CD4-positive, alpha-beta T cell treated with Interleukin-2 at 100 ng/mL for 4 hours (primary cell): ENCODE data around the gene CD74.
"Not testable (repeated sequence)": the region's sequence is repeated elsewhere in the genome, so short reads cannot be mapped to it uniquely, and the experiment has no call there.

Experiments used
- DNase-seq: peaks from one replicate; pipeline ENCODE4 v3.0.0-alpha.2; 2020; ENCODE audit warnings: low spot score

Gene CD74

DNA sequence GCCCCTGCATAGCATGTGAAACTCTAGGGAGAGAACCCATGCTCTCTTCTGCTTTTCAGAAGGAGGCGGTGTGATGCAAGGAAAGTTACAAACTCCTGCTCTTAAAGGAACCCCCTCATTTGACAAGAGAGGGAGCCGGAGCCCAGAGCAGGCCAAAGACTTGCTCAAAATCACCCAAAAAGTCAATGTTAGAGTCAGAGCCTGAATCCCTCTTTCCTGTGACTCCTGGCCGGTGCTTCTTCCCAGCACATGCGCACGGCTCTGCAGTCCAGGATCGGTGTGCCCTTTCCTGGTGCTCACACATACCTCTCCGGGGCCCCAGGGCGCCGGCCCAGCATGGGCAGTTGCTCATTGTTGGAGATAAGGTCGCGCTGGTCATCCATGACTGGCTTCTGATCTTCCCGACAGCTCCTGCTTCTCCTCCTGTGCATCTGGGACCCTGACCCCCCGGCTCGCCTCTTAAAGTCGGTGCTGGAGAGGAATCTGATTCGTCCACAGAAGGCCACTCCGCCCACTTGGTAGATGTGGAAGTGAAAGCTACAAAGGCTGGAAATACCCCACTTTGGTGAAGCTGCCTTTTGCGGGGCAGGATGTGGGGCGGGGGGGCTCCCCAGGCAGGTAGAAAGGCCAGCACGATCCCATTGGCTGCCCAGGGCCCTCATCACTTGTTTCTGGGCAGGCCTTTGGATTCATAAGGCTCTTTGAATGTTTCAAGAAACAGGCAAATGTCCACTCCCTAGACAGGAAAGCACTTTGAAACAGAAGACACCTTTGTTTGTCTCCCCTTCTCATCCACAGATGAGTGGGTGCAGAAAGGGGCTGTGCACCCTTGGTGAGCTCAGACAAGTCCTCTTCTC, at the start of gene CD74:
Gene CD74 (minus strand): TSS at position 592 of the 857 bp plus-strand sequence. CDS start 161 bp downstream, at position 431.
- DNase-seq = peak; percentile 95

DNA sequence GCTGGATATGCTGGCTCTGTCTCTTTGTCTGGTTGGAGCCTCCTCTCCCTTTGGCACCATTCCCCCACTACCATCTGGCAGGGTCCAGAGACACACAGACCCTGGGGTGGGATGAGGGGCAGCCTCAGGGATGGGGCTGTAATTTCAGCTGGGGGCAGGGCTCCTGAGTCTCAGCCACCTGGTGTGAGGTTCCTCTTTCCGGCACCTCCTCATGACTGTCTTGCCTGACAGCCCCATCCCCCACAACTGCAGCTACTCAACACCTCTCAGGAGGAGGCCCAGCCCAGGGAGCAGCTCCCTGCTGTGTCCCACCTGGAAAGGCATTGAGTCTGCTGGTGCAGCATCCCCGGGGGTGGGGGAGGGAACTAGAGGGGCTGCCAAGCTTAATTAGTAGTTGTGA, 48.5 kb upstream of the CD74 start:
- DNase-seq = no peak

- DNase-seq = no peak
Observed at GRCh38 chr5:150460781-150461180, 48.1 kb upstream of the CD74 start.

- peak; percentile 88 for DNase-seq
Observed at GRCh38 chr5:150458802-150459557, 46.3 kb upstream of the CD74 start.

GRCh38 chr5:150457562-150458240, 45.0 kb upstream of the CD74 start:
- DNase-seq = no peak

- no peak for DNase-seq
Observed at GRCh38 chr5:150457121-150457520, 44.4 kb upstream of the CD74 start.

DNA sequence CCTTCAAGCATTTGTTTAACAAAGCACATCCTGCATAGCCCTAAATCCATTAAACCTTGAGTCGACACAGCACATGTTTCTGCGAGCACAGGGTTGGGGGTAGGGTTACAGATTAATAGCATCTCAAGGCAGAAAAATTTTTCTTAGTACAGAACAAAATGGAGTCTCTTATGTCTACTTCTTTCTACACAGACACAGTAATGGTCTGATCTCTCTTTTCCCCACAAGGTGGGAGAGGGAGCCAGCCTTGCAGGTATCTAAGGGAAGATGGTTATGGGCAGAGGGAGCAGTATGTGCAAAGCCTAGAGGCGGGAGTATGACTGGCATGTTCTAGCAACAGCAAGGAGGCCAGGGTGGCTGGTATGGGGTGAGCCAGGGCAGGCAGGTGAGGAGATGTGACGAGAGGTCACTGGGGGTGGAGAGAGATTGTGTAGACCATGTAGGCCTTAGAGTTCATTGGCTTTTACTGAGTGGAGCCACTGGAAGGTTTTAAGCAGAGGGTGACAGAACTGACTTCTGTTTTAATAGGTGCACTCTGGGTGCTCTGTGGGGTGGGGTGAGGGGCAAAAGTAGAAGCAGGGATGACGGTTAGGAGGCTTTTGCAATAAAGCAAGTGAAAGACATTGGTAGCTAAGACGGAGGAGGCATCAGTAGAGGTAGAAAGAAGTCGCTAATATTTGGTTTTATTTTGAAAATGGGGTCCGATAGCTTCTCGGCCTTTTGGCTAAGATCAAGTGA, 42.0 kb upstream of the CD74 start:
- DNase-seq = no peak

DNA sequence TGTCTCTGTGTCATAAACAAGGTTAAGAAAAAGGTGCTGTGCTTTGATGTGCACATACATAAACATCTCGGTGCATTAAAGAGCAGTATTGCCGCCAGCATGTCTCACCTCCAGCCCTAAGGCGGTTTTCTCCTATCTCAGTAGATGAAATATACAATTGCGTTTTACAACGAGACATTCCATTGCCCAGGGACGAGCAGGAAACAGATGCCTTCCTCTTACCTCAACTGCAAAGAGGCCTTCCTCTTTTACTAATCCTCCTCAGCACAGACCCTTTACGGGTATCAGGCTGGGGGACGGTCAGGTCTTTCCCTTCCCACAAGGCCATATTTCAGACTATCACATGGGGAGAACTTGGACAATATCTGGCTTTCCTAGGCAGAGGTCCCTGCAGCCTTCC, 41.3 kb upstream of the CD74 start:
- not testable (repeated sequence) for DNase-seq

- no peak for DNase-seq
Observed at GRCh38 chr5:150452914-150453313, 40.2 kb upstream of the CD74 start.

- no peak for DNase-seq
Observed at GRCh38 chr5:150451594-150451993, 38.9 kb upstream of the CD74 start.

- peak; percentile 93 for DNase-seq
Observed at GRCh38 chr5:150449517-150450339, 37.0 kb upstream of the CD74 start, which contains the start of gene RPS14. RPS14 (minus strand) TSS chr5:150449739; CDS start chr5:150447733, 2,006 bp downstream.

GRCh38 chr5:150448952-150449516, 36.3 kb upstream of the CD74 start:
- no peak for DNase-seq

DNA sequence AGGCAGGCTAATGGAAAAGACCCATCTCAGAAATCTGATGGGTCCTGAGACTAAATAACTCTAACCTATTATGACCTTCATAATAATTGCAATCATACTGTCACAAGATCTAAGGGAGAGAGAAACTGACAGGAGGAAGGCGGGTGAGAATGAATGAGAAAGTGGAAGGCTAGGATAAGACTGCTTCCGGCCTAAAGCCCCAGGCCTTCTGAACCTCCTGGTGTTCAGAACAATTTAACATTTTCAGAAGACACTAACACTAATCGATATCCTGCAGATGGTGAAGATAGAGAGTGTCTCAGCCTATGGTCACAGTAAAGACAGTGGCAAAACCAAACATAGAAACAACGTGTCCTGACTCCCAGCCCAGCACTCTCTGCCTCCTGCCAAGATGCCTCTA, 35.6 kb upstream of the CD74 start:
- DNase-seq = no peak

DNA sequence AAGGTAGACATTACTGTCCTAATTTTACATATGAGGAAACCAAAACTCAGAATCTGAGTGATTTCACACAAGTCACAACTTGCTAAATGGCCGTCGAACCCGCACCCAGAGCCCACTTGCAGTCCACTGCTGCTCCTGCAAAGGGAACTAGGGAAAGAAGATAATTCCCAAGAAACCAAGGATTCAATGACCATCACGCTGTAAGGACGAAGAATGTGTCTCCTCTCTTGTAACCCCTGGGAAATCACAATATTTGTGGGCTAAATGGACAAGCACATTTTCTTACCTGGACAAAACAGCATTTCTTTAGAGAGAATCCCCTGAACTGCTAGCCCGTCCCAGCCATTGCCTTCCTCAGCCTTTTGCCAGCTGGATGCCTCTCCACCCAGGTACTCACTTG, 34.5 kb upstream of the CD74 start:
- no peak for DNase-seq

- no peak for DNase-seq
Observed at GRCh38 chr5:150446583-150446982, 33.9 kb upstream of the CD74 start.

DNA sequence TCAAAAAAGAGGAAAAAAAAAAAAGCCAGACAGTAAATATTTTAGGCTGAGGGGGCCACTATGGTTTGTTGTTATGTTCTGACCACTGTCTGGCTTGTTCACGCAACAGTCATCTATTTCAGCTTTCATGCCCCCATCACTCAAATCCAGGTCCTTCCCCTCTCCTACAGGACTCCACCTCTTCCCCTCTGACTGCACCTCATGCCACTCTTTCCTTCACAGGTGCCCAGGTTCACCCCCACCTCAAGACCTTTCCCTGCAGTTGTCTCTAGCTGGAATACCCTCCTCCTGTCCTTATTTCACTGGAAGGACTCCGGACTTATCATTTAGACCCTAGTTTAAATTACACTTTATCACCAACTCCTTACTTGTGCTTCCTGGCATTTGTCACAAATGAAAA, 33.4 kb upstream of the CD74 start:
- no peak for DNase-seq

DNA sequence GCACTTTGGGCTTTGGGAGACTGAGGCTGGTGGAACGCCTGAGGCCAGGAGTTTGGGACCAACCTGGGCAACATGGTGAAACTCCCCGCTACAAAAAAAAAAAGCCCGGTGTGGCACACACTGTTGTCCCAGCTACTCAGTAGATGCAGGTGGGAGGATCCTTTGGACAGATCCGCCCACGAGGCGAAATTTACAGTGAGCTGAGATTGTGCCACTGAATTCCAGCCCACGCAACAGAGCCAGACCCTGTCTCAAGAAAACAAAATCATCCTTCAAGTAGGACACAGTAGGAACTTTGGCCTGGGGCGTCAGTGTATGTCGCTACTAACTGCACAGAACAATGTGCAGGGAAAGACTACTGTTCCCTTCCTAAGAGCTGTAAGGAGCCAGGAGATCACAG, 32.1 kb upstream of the CD74 start:
- DNase-seq = no peak

DNA sequence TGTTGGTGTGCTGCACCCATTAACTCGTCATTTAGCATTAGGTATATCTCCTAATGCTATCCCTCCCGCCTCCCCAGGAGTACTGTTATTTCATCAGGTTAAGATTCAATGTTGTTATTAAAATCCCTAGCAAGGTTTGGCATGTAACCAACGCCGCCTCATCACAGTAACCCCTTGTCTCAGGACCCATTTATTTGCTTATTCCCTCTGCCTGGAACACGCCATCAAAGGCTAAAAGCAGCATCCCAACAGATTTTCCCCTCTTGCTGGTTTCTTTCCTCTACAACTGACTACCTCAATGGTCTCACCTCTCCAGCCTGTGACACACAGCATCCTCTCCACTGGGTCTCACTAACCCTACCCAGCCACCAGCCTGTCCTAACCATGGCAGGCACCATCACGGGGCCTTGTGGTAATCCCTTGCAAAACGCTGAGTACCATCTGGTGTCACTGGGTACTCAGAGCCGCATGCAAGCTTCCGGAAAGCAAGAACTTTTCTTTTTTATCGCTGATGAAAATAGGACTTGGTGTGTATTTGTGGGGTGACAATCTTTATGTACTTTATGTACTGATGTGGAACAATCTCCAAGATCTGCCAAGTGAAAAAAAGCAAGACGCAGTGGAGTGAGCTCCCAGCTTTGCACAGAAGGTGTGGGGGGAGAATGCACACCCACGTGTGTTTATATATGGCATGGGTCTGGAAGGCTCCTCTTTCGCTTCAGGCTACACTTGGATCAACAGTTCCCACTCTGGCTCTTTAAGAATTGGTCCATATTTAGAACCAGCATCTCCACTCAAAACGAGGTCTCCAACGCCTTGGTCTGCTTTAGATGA, 30.7 kb upstream of the CD74 start:
- DNase-seq = no peak

DNA sequence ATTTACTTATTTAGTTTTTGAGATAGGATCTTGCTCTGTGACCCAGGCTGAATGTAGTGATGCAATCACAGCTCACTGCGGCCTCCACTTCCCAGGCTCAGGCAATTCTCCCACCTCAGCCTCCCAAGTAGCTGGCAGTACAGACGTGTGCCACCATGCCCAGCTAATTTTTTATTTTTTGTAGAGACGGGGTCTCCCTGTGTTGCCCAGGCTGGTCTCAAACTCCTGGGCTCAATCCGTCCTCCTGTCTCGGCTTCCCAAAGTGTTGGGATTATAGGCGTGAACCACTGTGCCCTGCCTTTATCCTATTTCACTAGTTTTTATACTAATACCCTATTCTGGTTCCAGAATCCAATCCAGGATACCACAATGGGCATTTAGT, 30.0 kb upstream of the CD74 start:
- DNase-seq = no peak
